HL-60 (cell line): Measurements from ENCODE around the gene OBI1.

Experiments used
- CTCF ChIP-seq: IDR thresholded peaks from one replicate; pipeline ENCODE4 v1.5.1; 2011; ENCODE audit warnings: low read length, control low read depth, inconsistent platforms; ENCODE audit not compliant: insufficient read depth
- GABPA ChIP-seq: IDR thresholded peaks from 2 replicates; pipeline ENCODE4 v1.6.1; 2012; ENCODE audit warnings: low read depth
- POLR2AphosphoS5 ChIP-seq: IDR thresholded peaks from 2 replicates; pipeline ENCODE4 v1.6.1; 2012; ENCODE audit warnings: low read depth
- REST ChIP-seq: IDR thresholded peaks from 2 replicates; pipeline ENCODE4 v1.6.1; 2012; ENCODE audit warnings: low read depth; ENCODE audit not compliant: insufficient replicate concordance
- SPI1 ChIP-seq: IDR thresholded peaks from 2 replicates; pipeline ENCODE4 v1.6.1; 2012; ENCODE audit warnings: low read depth, mild to moderate bottlenecking, borderline replicate concordance

DNA sequence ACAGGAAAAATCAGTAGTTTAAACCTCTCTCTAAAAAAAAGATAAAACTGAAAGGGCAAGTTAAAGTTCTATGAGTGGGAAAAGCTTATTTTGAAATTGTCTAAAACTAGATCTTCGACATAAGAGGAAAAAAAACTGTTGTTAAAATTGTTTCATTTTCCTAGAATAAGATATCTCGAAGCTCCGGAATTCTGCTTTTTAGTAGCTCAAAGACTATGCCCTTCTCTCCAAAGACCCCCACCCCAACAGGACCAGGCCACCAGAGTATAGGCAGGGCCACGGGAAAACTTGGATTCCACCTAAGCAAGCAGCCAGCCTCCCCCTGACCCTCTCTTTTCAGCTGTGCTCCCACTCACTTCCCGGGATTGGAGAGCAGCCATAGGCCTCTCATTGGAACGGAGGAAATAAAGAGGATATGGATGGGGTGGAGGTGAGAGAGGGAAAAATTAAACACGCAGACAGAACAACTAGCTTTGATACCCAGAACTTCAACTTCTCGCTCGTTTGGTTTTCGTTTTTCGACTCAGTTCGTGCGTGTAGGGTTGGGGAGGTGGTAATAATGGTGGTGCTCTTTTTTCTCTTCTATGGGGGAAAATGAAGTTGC is 58.6 kb downstream of the OBI1 start:
- TF ChIP-seq CTCF (no peak), POLR2AphosphoS5 (no peak), REST (no peak), GABPA (no peak), SPI1 (no peak)
